Upper lobe of left lung (tissue), 6 donors: ENCODE measurements around the gene GP1BA. TPM values are rescaled to one million over a fixed set of nuclear protein-coding genes. Genes with fewer than 3 reads are reported as not detected.

Source experiments
- ATAC-seq, 2 donors: fragments of 200-7000 bp; cut with Tn5 transposase; one replicate each; pipeline ENCODE4 v1.9.1; 2022; ENCODE audit warnings: mild to moderate bottlenecking in 2 of 2, moderate library complexity in 2 of 2; ENCODE audit not compliant: low FRiP score in 2 of 2
- DNase-seq, 2 donors: peaks; one replicate each; pipeline ENCODE4 v3.0.0-alpha.2; 2019 to 2020
- H3K27ac ChIP-seq, 4 donors: fragments of 200-600 bp; sonication (generic); one replicate each; pipeline ENCODE4 v1.5.1; 2016 to 2019
- H3K27me3 ChIP-seq, 4 donors: fragments of 200-600 bp; sonication (generic); one replicate each; pipeline ENCODE4 v1.5.1; 2017 to 2019
- H3K36me3 ChIP-seq, 4 donors: fragments of 200-600 bp; sonication (generic); one replicate each; pipeline ENCODE4 v1.5.1; 2016 to 2019
- H3K4me1 ChIP-seq, 4 donors: fragments of 200-600 bp; sonication (generic); one replicate each; pipeline ENCODE4 v1.5.1; 2018 to 2019
- H3K4me3 ChIP-seq, 4 donors: fragments of 200-600 bp; sonication (generic); one replicate each; pipeline ENCODE4 v1.5.1; 2017 to 2019; ENCODE audit warnings: mild to moderate bottlenecking in 2 of 4, moderate library complexity in 1 of 4
- H3K9me3 ChIP-seq, 4 donors: fragments of 200-600 bp; sonication (generic); one replicate each; pipeline ENCODE4 v1.5.1; 2018 to 2019
- EP300 ChIP-seq, 4 donors: sonication (generic); formaldehyde crosslinking; IDR thresholded peaks; one replicate each; pipeline ENCODE4 v1.5.1; 2017; ENCODE audit warnings: antibody characterized with exemption in 4 of 4, control low read depth in 2 of 4
- POLR2A ChIP-seq, 4 donors: fragments of 450-650 bp; IDR thresholded peaks; one replicate each; pipeline ENCODE4 v1.5.1; 2016 to 2017; ENCODE audit warnings: antibody characterized with exemption in 4 of 4, mild to moderate bottlenecking in 2 of 4
- POLR2AphosphoS5 ChIP-seq, 2 donors: sonication (generic); formaldehyde crosslinking; IDR thresholded peaks; one replicate each; pipeline ENCODE4 v1.5.1; 2017; ENCODE audit warnings: antibody characterized with exemption in 2 of 2
- WGBS, 2 donors: methylation state at CpG; one replicate each; pipeline ENCODE4 v1.1.5; 2017 to 2018; 5-methylcytosine and 5-hydroxymethylcytosine counted together
- total RNA-seq, 6 donors: library from RNA; depleted of rRNA in 4 of 6; stranded (reverse); fragments of >200 nt in 4 of 6; gene quantifications; one replicate each; pipeline versions ENCODE4 v1.1.0 to v1.2.1, GENCODE V29; 2016 to 2021
- TF ChIP-seq, protein P1 (sequence below), 6 experiments: fragments of 450-650 bp in 4 of 6; fragments of 200-600 bp in 2 of 6; sonication (generic) in 2 of 6; IDR thresholded peaks; one replicate each; pipeline ENCODE4 v1.5.1; 2016 to 2019; ENCODE audit warnings: antibody characterized with exemption in 6 of 6
- donor health status: DM: no; HTN: no; CAD: no; lungs with moderate emphysema.
- donor health status: DM: no; HTN: yes; CAD: no; lungs with severe emphysema.

Gene GP1BA
- total RNA-seq, 6 donors from 2014 or later: 0.23 to 1.4 (median 0.59) TPM; not detected in 1

DNA sequence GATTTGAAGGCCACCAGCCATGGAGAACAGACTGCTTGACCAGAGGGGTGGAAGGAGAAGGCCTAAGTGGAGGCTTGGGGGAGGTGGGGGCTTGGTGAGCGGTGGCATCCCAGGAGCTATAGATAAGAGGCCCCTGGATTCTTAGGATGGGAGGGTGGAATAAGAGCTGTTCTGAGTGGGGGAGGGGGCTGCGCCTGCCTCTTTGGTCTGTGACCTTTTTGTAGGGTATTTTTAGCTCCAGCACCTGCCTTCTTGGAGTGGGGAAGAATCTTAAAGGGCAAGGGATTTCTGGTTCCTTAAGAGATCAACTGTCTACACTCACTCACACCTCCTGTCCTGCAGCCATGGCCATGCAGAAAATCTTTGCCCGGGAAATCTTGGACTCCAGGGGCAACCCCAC, 19.4 kb downstream of the GP1BA start:
- Histone ChIP-seq H3K27ac (peak overlapping the region in 1 of 4 donors; percentile 99), H3K4me1 (peaks cover 15 to 27% (median 21%) of the 10 kb centered on the region in 4 donors)
- 90 to 100% methylated on average over 2 to 3 of the region's 3 CpGs for WGBS, 2 donors

GRCh38 chr17:4953451-4953961, 21.4 kb downstream of the GP1BA start:
- Histone ChIP-seq H3K9me3 (no peaks in the 10 kb centered on the region), H3K4me1 (peaks cover 9 to 21% (median 15%) of the 10 kb centered on the region in 4 donors), H3K27ac (peak overlapping the region in 2 of 4 donors; percentile 19 to 35), H3K4me3 (no peak overlapping the region), H3K27me3 (no peaks in the 10 kb centered on the region), H3K36me3 (peaks cover 0 to 6% (median 2%) of the 10 kb centered on the region in 4 donors)
- ATAC-seq (no peak), DNase-seq (no peak)
- 67 to 81% methylated on average over 3 to 13 of the region's 14 CpGs for WGBS, 2 donors
- TF ChIP-seq, protein P1, sequence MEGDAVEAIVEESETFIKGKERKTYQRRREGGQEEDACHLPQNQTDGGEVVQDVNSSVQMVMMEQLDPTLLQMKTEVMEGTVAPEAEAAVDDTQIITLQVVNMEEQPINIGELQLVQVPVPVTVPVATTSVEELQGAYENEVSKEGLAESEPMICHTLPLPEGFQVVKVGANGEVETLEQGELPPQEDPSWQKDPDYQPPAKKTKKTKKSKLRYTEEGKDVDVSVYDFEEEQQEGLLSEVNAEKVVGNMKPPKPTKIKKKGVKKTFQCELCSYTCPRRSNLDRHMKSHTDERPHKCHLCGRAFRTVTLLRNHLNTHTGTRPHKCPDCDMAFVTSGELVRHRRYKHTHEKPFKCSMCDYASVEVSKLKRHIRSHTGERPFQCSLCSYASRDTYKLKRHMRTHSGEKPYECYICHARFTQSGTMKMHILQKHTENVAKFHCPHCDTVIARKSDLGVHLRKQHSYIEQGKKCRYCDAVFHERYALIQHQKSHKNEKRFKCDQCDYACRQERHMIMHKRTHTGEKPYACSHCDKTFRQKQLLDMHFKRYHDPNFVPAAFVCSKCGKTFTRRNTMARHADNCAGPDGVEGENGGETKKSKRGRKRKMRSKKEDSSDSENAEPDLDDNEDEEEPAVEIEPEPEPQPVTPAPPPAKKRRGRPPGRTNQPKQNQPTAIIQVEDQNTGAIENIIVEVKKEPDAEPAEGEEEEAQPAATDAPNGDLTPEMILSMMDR (IDR thresholded peaks at IDR 0.05): no peak

More for the DNA sequence above, 19.4 kb downstream of the GP1BA start:
- Histone ChIP-seq H3K27me3 (no peaks in the 10 kb centered on the region), H3K4me3 (no peak overlapping the region), H3K36me3 (peaks cover 0 to under 1% (median 0%) of the 10 kb centered on the region in 4 donors), H3K9me3 (no peaks in the 10 kb centered on the region)
- ATAC-seq (no peak), DNase-seq (no peak)
- TF ChIP-seq, protein P1 (IDR thresholded peaks at IDR 0.05): no peak
- TF ChIP-seq POLR2AphosphoS5 (IDR thresholded peaks at IDR 0.05) (no peak), POLR2A (IDR thresholded peaks at IDR 0.05) (no peak), EP300 (IDR thresholded peaks at IDR 0.05) (no peak)

DNA sequence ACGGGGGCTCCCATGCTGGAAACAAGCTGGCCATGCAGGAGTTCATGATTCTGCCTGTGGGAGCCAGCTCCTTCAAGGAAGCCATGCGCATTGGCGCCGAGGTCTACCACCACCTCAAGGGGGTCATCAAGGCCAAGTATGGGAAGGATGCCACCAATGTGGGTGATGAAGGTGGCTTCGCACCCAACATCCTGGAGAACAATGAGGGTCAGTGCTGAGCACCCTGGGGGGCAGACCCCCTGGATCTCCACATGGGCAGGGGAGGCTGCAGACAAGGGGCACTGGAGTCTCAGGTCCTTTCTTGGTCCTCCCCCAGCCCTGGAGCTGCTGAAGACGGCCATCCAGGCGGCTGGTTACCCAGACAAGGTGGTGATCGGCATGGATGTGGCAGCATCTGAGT, 23.0 kb downstream of the GP1BA start:
- peaks cover 9 to 22% (median 16%) of the 10 kb centered on the region in 4 donors for H3K36me3 ChIP-seq
- no peak overlapping the region for H3K27ac ChIP-seq
- H3K4me3 ChIP-seq: no peak overlapping the region
- no peak for ATAC-seq
- no peak for TF ChIP-seq POLR2A (IDR thresholded peaks at IDR 0.05)
- TF ChIP-seq, protein P1 (IDR thresholded peaks at IDR 0.05): no peak
- DNase-seq: no peak
- H3K4me1 ChIP-seq: peaks cover 8 to 14% (median 13%) of the 10 kb centered on the region in 4 donors
- 86 to 96% methylated on average over 1 to 8 of the region's 8 CpGs for WGBS, 2 donors
- H3K9me3 ChIP-seq: no peaks in the 10 kb centered on the region
- no peaks in the 10 kb centered on the region for H3K27me3 ChIP-seq

GRCh38 chr17:4956493-4957061, 24.5 kb downstream of the GP1BA start:
- no peaks in the 10 kb centered on the region for H3K4me1 ChIP-seq
- TF ChIP-seq, protein P1 (IDR thresholded peaks at IDR 0.05): peak in 1 of 6 experiments; percentile 6
- TF ChIP-seq POLR2AphosphoS5 (IDR thresholded peaks at IDR 0.05) (no peak), EP300 (IDR thresholded peaks at IDR 0.05) (no peak), POLR2A (IDR thresholded peaks at IDR 0.05) (no peak)
- no peaks in the 10 kb centered on the region for H3K27me3 ChIP-seq
- H3K27ac ChIP-seq: no peak overlapping the region
- WGBS, 2 donors: 71 to 79% methylated on average over 5 to 10 of the region's 10 CpGs
- no peak for ATAC-seq
- peak in 1 of 2 donors; percentile 83 for DNase-seq
- no peak overlapping the region for H3K4me3 ChIP-seq
- H3K36me3 ChIP-seq: peaks cover 9 to 34% (median 28%) of the 10 kb centered on the region in 4 donors
- no peaks in the 10 kb centered on the region for H3K9me3 ChIP-seq

- TF ChIP-seq EP300 (IDR thresholded peaks at IDR 0.05): no peak
- TF ChIP-seq POLR2A (IDR thresholded peaks at IDR 0.05): no peak
- TF ChIP-seq POLR2AphosphoS5 (IDR thresholded peaks at IDR 0.05): no peak
- no peak overlapping the region for H3K27ac ChIP-seq
- no peaks in the 10 kb centered on the region for H3K9me3 ChIP-seq
- no peaks in the 10 kb centered on the region for H3K4me1 ChIP-seq
- no peaks in the 10 kb centered on the region for H3K27me3 ChIP-seq
- no peak for DNase-seq
- WGBS, 2 donors: 78 to 84% methylated on average over 3 of the region's 3 CpGs
- H3K36me3 ChIP-seq: peaks cover 9 to 34% (median 28%) of the 10 kb centered on the region in 4 donors
- no peak for ATAC-seq
- no peak overlapping the region for H3K4me3 ChIP-seq
Observed at GRCh38 chr17:4958102-4958501, 26.0 kb downstream of the GP1BA start.
